ENCODE measurements around the gene ARSI. TPM values are rescaled to one million over a fixed set of nuclear protein-coding genes. Genes with fewer than 3 reads are reported as not detected.
A peak's percentile ranks its signal among the peaks of the same experiment; 100 is the strongest.

ARSI gene
- total and polyA plus RNA-seq, 2 of the 4 experiments (the other 2 are of a cell fraction), result 14.8 to 15.2 TPM

DNA sequence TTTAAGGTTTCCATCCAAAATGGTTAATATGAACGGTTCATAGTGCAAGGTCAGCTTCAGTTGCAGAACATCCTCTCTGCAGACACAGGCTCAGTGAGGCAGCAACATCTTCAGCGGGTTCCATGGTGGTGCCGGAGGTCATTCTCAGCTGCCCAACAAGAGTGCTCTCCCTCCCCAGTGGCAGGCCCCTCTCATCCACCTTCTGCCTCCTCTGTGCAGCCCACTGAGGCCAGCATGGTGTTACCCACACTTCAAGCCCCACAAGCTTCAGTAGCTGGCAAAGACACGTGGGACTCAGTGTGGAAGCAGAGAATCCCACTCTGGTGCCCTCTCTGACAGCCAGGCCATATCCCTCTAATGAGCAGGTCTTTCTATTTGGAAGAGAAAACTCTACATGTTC is 4.1 kb upstream of the ARSI start:
- Histone ChIP-seq H2AK9ac (replicated peaks; ENCODE audit: low read depth, low read length, poor library complexity) (no peak overlapping the region), H3K4ac (ENCODE audit: low read depth, low read length) (peak overlapping the region; percentile 9; the same call in 1 of the 2 replicates), H2AFZ (replicated peaks; ENCODE audit: low read length, poor library complexity) (no peak overlapping the region), H4K91ac (ENCODE audit: insufficient read depth, low read depth, low read length) (peak overlapping the region; percentile 5; the same call in 1 of the 2 replicates), H3K79me1 (ENCODE audit: low read depth in 1 of 2, low read length in 2 of 2) (peaks cover 0 to 4% of the 10 kb centered on the region in 2 experiments; a peak in 3 of 4 replicates), H2BK15ac (ENCODE audit: low read depth, low read length) (0 out of 3 replicates have a peak overlapping the region, but pooled peaks have one; percentile 7), H2BK120ac (ENCODE audit: low read depth, low read length) (no peak overlapping the region), H3K9me3 (ENCODE audit: control insufficient read depth, insufficient read depth, low read length) (no peaks in the 10 kb centered on the region), H2BK20ac (ENCODE audit: low read depth, low read length) (no peak overlapping the region; the same call in 1 of the 2 replicates), H3K9ac (ENCODE audit: low read depth, low read length) (no peak overlapping the region), H2AK5ac (ENCODE audit: low read depth, low read length) (no peak overlapping the region), H3K27ac (ENCODE audit: insufficient read depth, low read length) (no peak overlapping the region), H3K36me3 (ENCODE audit: control insufficient read depth, insufficient read depth, low read length) (no peaks in the 10 kb centered on the region), H3K56ac (ENCODE audit: extremely low read depth, insufficient read depth, low read length) (no peak overlapping the region), H3K4me3 (ENCODE audit: insufficient read depth, low read depth, low read length) (no peak overlapping the region), H4K20me1 (ENCODE audit: insufficient read depth, low read length) (no peaks in the 10 kb centered on the region), H3K4me1 (ENCODE audit: control insufficient read depth, insufficient read depth, low read length) (peaks cover 33% of the 10 kb centered on the region), H3K14ac (replicated peaks; ENCODE audit: low read depth, low read length) (no peak overlapping the region), H3K18ac (ENCODE audit: low read depth, low read length) (peak overlapping the region; percentile 17; the same call in 1 of the 2 replicates), H3K27me3 (ENCODE audit: control insufficient read depth, insufficient read depth, low read length) (no peaks in the 10 kb centered on the region), H4K5ac (ENCODE audit: low read depth, low read length) (peak overlapping the region; percentile 32; the same call in 1 of the 2 replicates), H2BK5ac (ENCODE audit: low read depth, low read length, poor library complexity, severe bottlenecking) (no peak overlapping the region), H3K9me1 (ENCODE audit: insufficient read depth, low read length) (peaks cover 16% of the 10 kb centered on the region), H3K4me2 (ENCODE audit: low read depth, low read length) (no peak overlapping the region), H4K8ac (ENCODE audit: low read depth in 2 of 2, low read length in 2 of 2) (no peak overlapping the region), H3K23ac (ENCODE audit: low read depth, low read length) (no peak overlapping the region)
- in situ Hi-C loops (cut with MboI; ENCODE audit: low sequenced_read_pairs), result no loop called here
- DNase-seq (no peak), ATAC-seq (ENCODE audit: low read depth) (no peak)
- ChIA-PET POLR2A (ENCODE audit: unreplicated experiment) (no interaction called here), CTCF (interaction anchor here (0.8 kb wide), 1 partner anchor 10 kb away, joined by 3 read pairs; no protein-coding TSS in a partner anchor)
- dilution Hi-C loops (cut with HindIII; ENCODE audit: low sequenced_read_pairs, unreplicated experiment), result no loop called here
- TF ChIP-seq, protein P1, sequence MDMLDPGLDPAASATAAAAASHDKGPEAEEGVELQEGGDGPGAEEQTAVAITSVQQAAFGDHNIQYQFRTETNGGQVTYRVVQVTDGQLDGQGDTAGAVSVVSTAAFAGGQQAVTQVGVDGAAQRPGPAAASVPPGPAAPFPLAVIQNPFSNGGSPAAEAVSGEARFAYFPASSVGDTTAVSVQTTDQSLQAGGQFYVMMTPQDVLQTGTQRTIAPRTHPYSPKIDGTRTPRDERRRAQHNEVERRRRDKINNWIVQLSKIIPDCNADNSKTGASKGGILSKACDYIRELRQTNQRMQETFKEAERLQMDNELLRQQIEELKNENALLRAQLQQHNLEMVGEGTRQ (IDR thresholded peaks at IDR 0.05; ENCODE audit: low read depth, low read length), result no peak
- TF ChIP-seq FOS (IDR thresholded peaks at IDR 0.05; ENCODE audit: low read depth, low read length) (no peak), CHD1 (IDR thresholded peaks at IDR 0.05; ENCODE audit: low read depth, low read length) (no peak), RCOR1 (IDR thresholded peaks at IDR 0.05; ENCODE audit: insufficient replicate concordance, low read length) (no peak), CEBPB (IDR thresholded peaks at IDR 0.05; ENCODE audit: low read depth, low read length) (no peak), RAD21 (IDR thresholded peaks at IDR 0.05; ENCODE audit: low read length) (no peak), SMC3 (IDR thresholded peaks at IDR 0.05; ENCODE audit: low read depth, low read length) (no peak), POLR2A (IDR thresholded peaks at IDR 0.05; ENCODE audit: low read depth, low read length) (no peak), RFX5 (IDR thresholded peaks at IDR 0.05; ENCODE audit: low read depth, low read length) (no peak), MAZ (IDR thresholded peaks at IDR 0.05; ENCODE audit: borderline replicate concordance, low read depth, low read length) (no peak), MXI1 (IDR thresholded peaks at IDR 0.05; ENCODE audit: borderline replicate concordance, low read depth, low read length) (no peak), BHLHE40 (IDR thresholded peaks at IDR 0.05; ENCODE audit: low read depth, low read length) (no peak), NFE2L2 (IDR thresholded peaks at IDR 0.05; ENCODE audit: low read depth, low read length) (no peak), MAFK (IDR thresholded peaks at IDR 0.05; ENCODE audit: low read depth, low read length) (no peak)
- TF ChIP-seq, protein P2, sequence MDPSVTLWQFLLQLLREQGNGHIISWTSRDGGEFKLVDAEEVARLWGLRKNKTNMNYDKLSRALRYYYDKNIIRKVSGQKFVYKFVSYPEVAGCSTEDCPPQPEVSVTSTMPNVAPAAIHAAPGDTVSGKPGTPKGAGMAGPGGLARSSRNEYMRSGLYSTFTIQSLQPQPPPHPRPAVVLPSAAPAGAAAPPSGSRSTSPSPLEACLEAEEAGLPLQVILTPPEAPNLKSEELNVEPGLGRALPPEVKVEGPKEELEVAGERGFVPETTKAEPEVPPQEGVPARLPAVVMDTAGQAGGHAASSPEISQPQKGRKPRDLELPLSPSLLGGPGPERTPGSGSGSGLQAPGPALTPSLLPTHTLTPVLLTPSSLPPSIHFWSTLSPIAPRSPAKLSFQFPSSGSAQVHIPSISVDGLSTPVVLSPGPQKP (IDR thresholded peaks at IDR 0.05; ENCODE audit: borderline replicate concordance, low read depth, low read length), result no peak
- TF ChIP-seq, protein P3, sequence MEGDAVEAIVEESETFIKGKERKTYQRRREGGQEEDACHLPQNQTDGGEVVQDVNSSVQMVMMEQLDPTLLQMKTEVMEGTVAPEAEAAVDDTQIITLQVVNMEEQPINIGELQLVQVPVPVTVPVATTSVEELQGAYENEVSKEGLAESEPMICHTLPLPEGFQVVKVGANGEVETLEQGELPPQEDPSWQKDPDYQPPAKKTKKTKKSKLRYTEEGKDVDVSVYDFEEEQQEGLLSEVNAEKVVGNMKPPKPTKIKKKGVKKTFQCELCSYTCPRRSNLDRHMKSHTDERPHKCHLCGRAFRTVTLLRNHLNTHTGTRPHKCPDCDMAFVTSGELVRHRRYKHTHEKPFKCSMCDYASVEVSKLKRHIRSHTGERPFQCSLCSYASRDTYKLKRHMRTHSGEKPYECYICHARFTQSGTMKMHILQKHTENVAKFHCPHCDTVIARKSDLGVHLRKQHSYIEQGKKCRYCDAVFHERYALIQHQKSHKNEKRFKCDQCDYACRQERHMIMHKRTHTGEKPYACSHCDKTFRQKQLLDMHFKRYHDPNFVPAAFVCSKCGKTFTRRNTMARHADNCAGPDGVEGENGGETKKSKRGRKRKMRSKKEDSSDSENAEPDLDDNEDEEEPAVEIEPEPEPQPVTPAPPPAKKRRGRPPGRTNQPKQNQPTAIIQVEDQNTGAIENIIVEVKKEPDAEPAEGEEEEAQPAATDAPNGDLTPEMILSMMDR (conservative IDR thresholded peaks at IDR 0.05; ENCODE audit: low read depth, low read length), result no peak
- WGBS, 2 experiments (ENCODE audit: extremely low coverage in 2 of 2, insufficient read length in 1 of 2), result 100% methylated on average over 1 of the region's 4 CpGs; no CpG with 5 or more reads in 1 of the 2 experiments
- intact Hi-C loops (cut with micrococcal nuclease), result no loop called here
- no TSS peak for BruUV-seq (replicated peaks)
